Ectodermal cell (in vitro differentiated cells): ENCODE results near the gene STING1.
"Not testable (repeated sequence)": the region's sequence is repeated elsewhere in the genome, so short reads cannot be mapped to it uniquely, and the experiment has no call there.

Source experiments
- H3K27ac ChIP-seq: 2 replicates; pipeline ENCODE4 v1.7.0; 2013; ENCODE audit warnings: mild to moderate bottlenecking, low read depth, low read length; ENCODE audit not compliant: insufficient read depth, poor library complexity, severe bottlenecking
- H3K27me3 ChIP-seq: 2 replicates; pipeline ENCODE4 v1.7.0; 2013; ENCODE audit warnings: mild to moderate bottlenecking, low read length; ENCODE audit not compliant: insufficient read depth, control insufficient read depth, poor library complexity, severe bottlenecking
- H3K36me3 ChIP-seq: one replicate; pipeline ENCODE4 v1.7.0; 2013; ENCODE audit warnings: low read length; ENCODE audit not compliant: control insufficient read depth, insufficient read depth
- H3K4me1 ChIP-seq: one replicate; pipeline ENCODE4 v1.7.0; 2013; ENCODE audit warnings: low read length; ENCODE audit not compliant: control insufficient read depth, insufficient read depth
- H3K4me3 ChIP-seq: 2 replicates; pipeline ENCODE4 v1.7.0; 2013; ENCODE audit warnings: low read depth, low read length, control low read depth; ENCODE audit not compliant: insufficient read depth
- H3K9me3 ChIP-seq: 2 replicates; pipeline ENCODE4 v1.7.0; 2013; ENCODE audit warnings: mild to moderate bottlenecking, low read length, moderate library complexity; ENCODE audit not compliant: control insufficient read depth
- WGBS, 2 experiments: methylation state at CpG; one replicate each; pipeline ENCODE4 v1.1.7; 2013; ENCODE audit warnings: missing lambda C conversion rate in 2 of 2; 5-methylcytosine and 5-hydroxymethylcytosine counted together

Gene STING1

DNA sequence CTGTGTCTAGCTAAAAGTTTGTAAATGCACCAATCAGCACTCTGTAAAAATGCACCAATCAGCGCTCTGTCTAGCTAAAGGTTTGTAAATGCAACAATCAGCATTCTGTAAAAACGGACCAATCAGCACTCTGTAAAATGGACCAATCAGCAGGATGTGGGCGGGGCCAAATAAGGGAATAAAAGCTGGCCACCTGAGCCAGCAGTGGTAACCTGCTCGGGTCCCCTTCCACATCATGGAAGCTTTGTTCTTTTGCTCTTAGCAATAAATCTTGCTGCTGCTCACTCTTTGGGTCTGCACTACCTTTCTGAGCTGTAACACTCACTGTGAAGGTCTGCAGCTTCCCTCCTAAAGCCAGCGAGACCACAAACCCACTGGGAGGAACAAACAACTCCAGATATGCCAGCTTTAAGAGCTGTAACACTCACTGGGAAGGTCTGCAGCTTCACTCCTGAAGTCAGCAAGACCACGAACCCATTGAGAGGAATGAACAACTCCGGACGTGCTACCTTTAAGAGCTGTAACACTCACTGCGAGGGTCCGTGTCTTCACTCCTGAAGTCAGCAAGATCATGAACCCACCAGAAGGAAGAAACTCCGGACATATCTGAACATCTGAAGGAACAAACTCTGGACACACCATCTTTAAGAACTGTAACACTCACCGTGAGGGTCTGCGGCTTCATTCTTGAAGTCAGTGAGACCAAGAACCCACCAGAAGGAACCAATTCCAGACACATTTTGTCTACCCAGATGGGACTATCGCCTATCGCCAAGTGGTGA lies 20.7 kb upstream of the STING1 start:
- not testable (repeated sequence) for H3K36me3 ChIP-seq, H3K27me3 ChIP-seq, H3K4me1 ChIP-seq, H3K27ac ChIP-seq, H3K4me3 ChIP-seq, H3K9me3 ChIP-seq
- WGBS, 2 experiments, result 93 to 94% methylated on average over 15 of the region's 15 CpGs

DNA sequence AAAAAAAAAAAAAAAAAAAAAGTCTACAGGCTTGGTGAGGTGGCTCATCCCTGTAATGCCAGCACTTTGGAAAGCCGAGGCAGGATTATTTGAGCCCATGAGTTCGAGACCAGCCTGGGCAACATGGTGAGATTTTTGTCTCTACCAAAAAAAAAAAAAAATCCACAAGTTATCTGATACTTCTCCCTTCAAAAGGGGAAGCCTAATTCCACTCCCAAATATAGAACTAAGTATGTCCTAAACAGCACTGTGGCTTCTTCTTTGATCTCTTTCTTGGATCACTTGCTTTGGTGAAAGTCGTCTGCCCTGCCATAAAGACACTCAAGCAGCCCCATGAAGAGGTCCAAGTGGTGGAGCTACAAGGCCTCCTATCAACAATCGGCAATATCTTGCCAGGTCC lies 18.8 kb upstream of the STING1 start:
- Histone ChIP-seq H3K4me3 (no peak overlapping the region), H3K4me1 (no peaks in the 10 kb centered on the region), H3K27me3 (no peaks in the 10 kb centered on the region), H3K36me3 (no peaks in the 10 kb centered on the region), H3K27ac (no peak overlapping the region), H3K9me3 (no peaks in the 10 kb centered on the region)
- 89 to 95% methylated on average over 4 of the region's 4 CpGs for whole genome bisulfite sequencing, 2 experiments

DNA sequence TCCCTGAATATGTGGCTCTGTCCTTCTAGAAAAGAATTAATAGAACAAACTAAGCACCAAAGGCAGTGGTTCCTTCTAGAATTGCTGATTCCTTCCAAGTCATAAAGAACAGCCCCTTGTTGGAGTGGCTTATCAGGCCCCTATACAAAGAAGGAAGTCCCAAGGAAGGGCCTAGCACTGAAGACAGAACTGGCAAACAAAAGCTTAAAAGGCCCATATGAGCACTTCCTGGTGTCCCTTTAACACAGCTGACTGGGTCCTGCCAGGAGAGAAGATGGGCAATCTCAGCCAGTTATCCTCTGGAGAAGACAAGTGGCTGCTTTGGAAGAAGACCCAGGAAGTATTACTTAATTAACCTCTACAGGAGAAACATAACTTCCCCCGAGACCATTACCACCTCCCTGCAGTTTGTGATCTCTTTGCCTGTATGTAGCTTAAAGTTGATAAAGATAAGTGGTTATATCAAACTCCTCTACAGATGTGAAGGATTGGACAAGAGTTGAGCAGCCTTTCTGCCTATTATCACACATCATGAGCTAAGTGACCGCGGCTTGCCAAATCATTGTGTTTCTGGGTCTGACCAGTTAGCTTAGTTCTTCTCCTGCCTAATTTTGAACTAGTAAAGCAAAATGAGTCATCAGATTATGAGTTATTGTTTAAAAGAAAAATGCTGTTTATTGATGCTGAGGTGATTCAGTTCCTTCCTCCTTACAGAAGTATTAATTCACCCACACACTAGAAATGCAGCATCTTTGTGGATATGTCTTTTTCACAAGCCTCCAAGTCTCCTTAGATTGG lies 13.3 kb upstream of the STING1 start:
- WGBS, 2 experiments, result 95% methylated on average over 2 to 3 of the region's 3 CpGs
- Histone ChIP-seq H3K4me1 (no peaks in the 10 kb centered on the region), H3K27ac (no peak overlapping the region), H3K4me3 (no peak overlapping the region), H3K36me3 (no peaks in the 10 kb centered on the region), H3K27me3 (no peaks in the 10 kb centered on the region), H3K9me3 (no peaks in the 10 kb centered on the region)

DNA sequence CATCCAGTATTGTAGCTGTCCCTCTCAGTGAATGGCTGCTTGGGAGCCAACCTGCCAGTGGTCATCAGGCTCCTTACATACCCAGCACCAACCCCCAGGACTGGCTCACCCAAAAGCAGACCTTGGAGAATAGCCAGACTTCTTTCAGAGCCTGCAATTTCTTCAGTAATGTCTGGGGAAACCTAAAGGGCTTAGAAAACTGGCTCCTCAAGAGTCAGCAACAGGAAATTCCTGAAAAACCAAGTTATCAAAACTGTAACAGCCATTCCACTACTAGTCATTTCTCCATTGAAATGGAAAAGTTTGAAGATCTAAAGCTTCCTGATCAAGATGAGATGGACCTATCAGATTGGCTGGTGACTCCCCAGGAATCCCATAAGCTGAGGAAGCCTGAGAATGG lies 12.3 kb upstream of the STING1 start:
- no peaks in the 10 kb centered on the region for H3K36me3 ChIP-seq
- no peak overlapping the region for H3K4me3 ChIP-seq
- H3K4me1 ChIP-seq, result no peaks in the 10 kb centered on the region
- no peaks in the 10 kb centered on the region for H3K27me3 ChIP-seq
- no peaks in the 10 kb centered on the region for H3K9me3 ChIP-seq
- no peak overlapping the region for H3K27ac ChIP-seq

DNA sequence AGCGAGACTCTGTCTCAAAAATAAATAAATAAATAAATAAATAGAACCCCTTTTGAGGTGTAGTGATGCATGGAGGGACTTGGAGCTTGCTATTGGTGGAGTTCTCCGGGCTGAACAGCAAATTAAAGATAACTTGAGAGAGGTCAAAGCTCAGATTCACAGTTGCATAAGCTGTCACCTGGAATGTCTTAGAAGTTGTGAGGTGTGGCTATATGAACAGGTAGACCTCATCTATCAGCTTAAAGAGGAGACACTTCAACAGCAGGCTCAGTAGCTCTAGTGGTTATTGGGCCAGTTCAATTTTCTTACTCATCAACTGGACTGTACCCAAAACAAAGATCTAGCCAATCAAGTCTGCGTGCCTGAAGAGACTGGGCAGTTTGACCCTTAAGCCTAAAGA lies 11.7 kb upstream of the STING1 start:
- Histone ChIP-seq H3K27me3 (no peaks in the 10 kb centered on the region), H3K4me3 (no peak overlapping the region), H3K9me3 (no peaks in the 10 kb centered on the region), H3K36me3 (no peaks in the 10 kb centered on the region), H3K27ac (no peak overlapping the region), H3K4me1 (no peaks in the 10 kb centered on the region)
- WGBS, 2 experiments, result 91 to 97% methylated on average over 2 of the region's 3 CpGs

DNA sequence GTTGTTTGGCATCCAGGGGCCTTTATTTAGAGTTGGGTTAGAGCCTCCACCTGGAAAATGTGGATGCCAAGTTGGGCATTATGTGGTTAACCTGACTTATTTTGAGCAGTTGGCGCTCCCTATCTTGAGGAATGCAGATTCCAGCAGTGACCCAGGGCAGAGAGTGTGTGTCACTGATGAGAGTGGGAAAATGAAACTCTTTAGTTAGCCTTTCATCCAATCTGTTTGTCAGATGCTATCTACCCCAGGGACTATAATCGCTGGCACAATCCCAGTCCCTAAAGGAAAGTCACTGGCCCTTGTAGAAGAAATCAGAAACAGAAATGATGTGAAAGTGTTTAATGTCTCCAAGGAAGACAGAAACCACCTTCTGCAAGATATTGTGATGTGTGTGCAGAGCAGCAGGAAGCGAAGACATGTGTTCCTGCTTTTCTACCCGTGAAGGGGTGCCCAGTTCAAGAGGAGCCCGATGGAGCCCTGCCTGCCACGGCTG lies 10.2 kb upstream of the STING1 start:
- H3K27ac ChIP-seq, result no peak overlapping the region
- no peak overlapping the region for H3K4me3 ChIP-seq
- no peaks in the 10 kb centered on the region for H3K9me3 ChIP-seq
- no peaks in the 10 kb centered on the region for H3K36me3 ChIP-seq
- 92 to 94% methylated on average over 6 of the region's 6 CpGs for WGBS, 2 experiments
- no peaks in the 10 kb centered on the region for H3K27me3 ChIP-seq
- no peaks in the 10 kb centered on the region for H3K4me1 ChIP-seq

DNA sequence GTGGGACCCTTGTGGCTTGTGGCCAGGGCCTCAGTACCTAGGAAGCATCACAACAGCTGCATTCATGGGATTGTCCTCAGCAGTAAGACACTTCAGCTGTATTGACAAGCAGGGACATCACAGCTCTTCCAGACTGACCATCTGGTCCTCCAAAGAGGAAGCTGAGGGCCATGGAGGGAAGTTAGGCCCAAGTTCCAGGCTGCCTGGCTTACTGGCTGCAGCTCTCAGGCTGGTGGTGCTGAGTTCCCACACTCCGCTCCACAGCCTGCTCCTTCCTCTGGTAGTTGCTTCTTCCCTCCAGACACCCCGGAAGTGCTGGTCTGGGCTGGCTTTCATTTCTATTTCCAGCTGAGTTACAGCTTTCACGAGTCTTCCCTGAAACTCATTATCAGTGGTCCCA lies 5.7 kb upstream of the STING1 start:
- H3K27me3 ChIP-seq, result no peaks in the 10 kb centered on the region
- H3K27ac ChIP-seq, result no peak overlapping the region
- H3K9me3 ChIP-seq, result no peaks in the 10 kb centered on the region
- H3K4me3 ChIP-seq, result no peak overlapping the region
- H3K4me1 ChIP-seq, result peaks cover 5% of the 10 kb centered on the region
- 84 to 93% methylated on average over 3 of the region's 3 CpGs for WGBS, 2 experiments
- H3K36me3 ChIP-seq, result no peaks in the 10 kb centered on the region

DNA sequence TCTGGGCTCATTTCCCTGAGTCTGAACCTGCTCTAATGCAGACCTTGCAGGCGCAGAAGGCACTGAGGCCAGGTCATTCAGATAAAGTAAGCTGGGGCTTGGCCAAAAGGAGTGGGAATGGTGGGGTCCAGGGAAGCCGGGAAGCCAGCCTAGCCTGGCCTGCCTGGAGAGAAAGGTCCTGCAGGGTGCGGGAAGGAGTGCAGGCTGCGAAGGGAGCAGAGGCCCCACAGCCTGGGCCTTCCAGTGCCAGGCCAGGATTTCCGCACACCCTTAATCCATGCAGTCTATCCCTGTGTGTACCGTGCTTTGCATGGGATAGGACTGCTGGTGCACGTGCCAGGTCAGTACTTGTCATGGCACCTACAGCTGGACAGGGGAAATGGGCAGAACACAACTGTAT lies 3.6 kb upstream of the STING1 start:
- H3K4me1 ChIP-seq, result peaks cover 5% of the 10 kb centered on the region
- no peak overlapping the region for H3K4me3 ChIP-seq
- H3K27me3 ChIP-seq, result no peaks in the 10 kb centered on the region
- no peaks in the 10 kb centered on the region for H3K9me3 ChIP-seq
- H3K27ac ChIP-seq, result no peak overlapping the region
- no peaks in the 10 kb centered on the region for H3K36me3 ChIP-seq
- WGBS, 2 experiments, result 52 to 54% methylated on average over 7 of the region's 7 CpGs

DNA sequence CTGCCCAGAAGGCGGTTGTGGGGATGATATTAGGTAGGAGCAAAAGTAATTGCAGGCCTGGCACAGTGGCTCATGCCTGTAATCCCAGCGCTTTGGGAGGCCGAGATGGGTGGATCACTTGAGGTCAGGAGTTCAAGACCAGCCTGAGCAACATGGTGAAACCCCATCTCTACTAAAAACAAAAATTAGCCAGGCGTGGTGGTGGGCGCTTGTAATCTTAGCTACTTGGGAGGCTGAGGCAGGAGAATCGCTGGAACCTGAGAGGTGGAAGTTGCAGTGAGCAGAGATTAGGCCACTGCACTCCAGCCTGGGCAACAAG lies 291 bp upstream of the STING1 start:
- H3K27ac ChIP-seq, H3K4me1 ChIP-seq: not testable (repeated sequence)
- 96 to 99% methylated on average over 6 of the region's 6 CpGs for WGBS, 2 experiments

DNA sequence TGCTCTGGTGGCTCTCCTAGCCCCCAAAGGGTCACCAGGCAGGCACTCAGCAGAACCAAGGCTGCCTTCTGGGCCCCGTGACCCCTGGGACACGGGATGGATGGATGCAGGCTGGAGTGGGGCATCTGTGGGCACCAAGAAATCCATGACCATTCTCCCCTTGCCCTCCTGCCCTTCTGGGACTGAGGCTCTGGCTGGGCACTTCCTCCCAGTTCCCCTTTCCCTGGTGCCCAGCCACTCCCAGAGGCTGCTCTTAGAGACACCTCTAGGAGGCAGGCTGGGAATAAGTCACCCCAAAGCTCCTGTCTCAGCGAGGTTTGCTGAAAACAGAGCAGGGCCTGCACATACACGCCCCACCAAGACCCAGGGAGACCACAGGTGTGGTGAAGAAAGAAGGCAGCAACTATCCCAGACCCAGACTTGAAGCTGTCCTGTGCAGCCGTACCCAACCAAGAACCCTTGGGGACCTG lies 943 bp downstream of the STING1 start:
- Histone ChIP-seq H3K27ac (no peak overlapping the region), H3K4me1 (peaks cover 5% of the 10 kb centered on the region), H3K36me3 (no peaks in the 10 kb centered on the region), H3K4me3 (no peak overlapping the region), H3K9me3 (no peaks in the 10 kb centered on the region), H3K27me3 (no peaks in the 10 kb centered on the region)
- 89 to 92% methylated on average over 5 of the region's 5 CpGs for WGBS, 2 experiments

More for the DNA sequence above, 291 bp upstream of the STING1 start:
- H3K4me3 ChIP-seq, H3K36me3 ChIP-seq, H3K27me3 ChIP-seq, H3K9me3 ChIP-seq: not testable (repeated sequence)
